HG02623 (cell line): Measurements from ENCODE around the gene HOXB13.

Source experiments
- ATAC-seq: cut with Tn5 transposase; IDR thresholded peaks from one replicate; pipeline ENCODE4 v1.9.1; 2021; ENCODE audit warnings: moderate library complexity; ENCODE audit not compliant: unreplicated experiment

HOXB13 gene

GRCh38 chr17:48728232-48729231 lies at the start of gene HOXB13:
Gene HOXB13, minus strand, starts transcription at chr17:48728750. Its CDS starts 157 bp downstream, at chr17:48728593.
- no peak for ATAC-seq

- ATAC-seq = no peak
These were observed 48.1 kb upstream of the HOXB13 start for GRCh38 chr17:48776602-48777001.

GRCh38 chr17:48773245-48773644 lies 44.7 kb upstream of the HOXB13 start:
- ATAC-seq = no peak

- ATAC-seq = no peak
These were observed 42.4 kb upstream of the HOXB13 start for GRCh38 chr17:48770954-48771353.

GRCh38 chr17:48769009-48769675 lies 40.6 kb upstream of the HOXB13 start:
- ATAC-seq = no peak

GRCh38 chr17:48767263-48767774 lies 38.8 kb upstream of the HOXB13 start:
- ATAC-seq = no peak

- ATAC-seq = no peak
These were observed 32.6 kb upstream of the HOXB13 start for GRCh38 chr17:48761114-48761513.

GRCh38 chr17:48760411-48760810 lies 31.9 kb upstream of the HOXB13 start:
- ATAC-seq = no peak

GRCh38 chr17:48759288-48759687 lies 30.7 kb upstream of the HOXB13 start:
- no peak for ATAC-seq

- ATAC-seq = no peak
These were observed 29.0 kb upstream of the HOXB13 start for GRCh38 chr17:48757524-48757961.

GRCh38 chr17:48756830-48757251 lies 28.3 kb upstream of the HOXB13 start:
- no peak for ATAC-seq

GRCh38 chr17:48755356-48755755 lies 26.8 kb upstream of the HOXB13 start:
- no peak for ATAC-seq

- ATAC-seq = no peak
These were observed 26.1 kb upstream of the HOXB13 start for GRCh38 chr17:48754500-48755261.

- no peak for ATAC-seq
These were observed 25.4 kb upstream of the HOXB13 start for GRCh38 chr17:48753794-48754499.

GRCh38 chr17:48752399-48753288 lies 24.1 kb upstream of the HOXB13 start:
- ATAC-seq = no peak

GRCh38 chr17:48751733-48752398 lies 23.3 kb upstream of the HOXB13 start:
- no peak for ATAC-seq

GRCh38 chr17:48751172-48751571 lies 22.6 kb upstream of the HOXB13 start:
- ATAC-seq = no peak

GRCh38 chr17:48749621-48750553 lies 21.3 kb upstream of the HOXB13 start:
- ATAC-seq = no peak
